Posterior cingulate gyrus (tissue), 11 donors: ENCODE measurements around the gene ZNF774.
"Not testable (repeated sequence)": the region's sequence is repeated elsewhere in the genome, so short reads cannot be mapped to it uniquely, and the experiment has no call there.

Source experiments
- DNase-seq, 10 donors: peaks; one replicate each; pipeline versions ENCODE4 v3.0.0 to v3.0.0-alpha.2; 2020 to 2021; ENCODE audit warnings: mixed read lengths in 3 of 10
- intact Hi-C: fragments of 100-400 bp; cut with DNase I; formaldehyde crosslinking; loops from one replicate; pipeline ENCODE4 v1.15.1; 2023

Gene ZNF774

GRCh38 chr15:90386221-90386620 lies 34.1 kb downstream of the ZNF774 start:
- intact Hi-C loops, result loop anchor here (2.0 to 5.0 kb wide), 2 partner anchors 34 to 73 kb away; partner anchors contain the start of gene ZNF774
- DNase-seq, result no peak

- intact Hi-C loops, result loop anchor here (2.0 to 5.0 kb wide), 2 partner anchors 35 to 71 kb away; partner anchors contain the start of gene ZNF774
- DNase-seq, result peak; percentile 87 to 99 (median 94)
These were observed 35.7 kb downstream of the ZNF774 start, which contains the start of gene IQGAP1 for GRCh38 chr15:90387534-90388461. Gene IQGAP1, plus strand, starts transcription at chr15:90388242. Its CDS starts 100 bp downstream, at chr15:90388342.

- intact Hi-C loops, result loop anchor here (5.0 kb wide), 1 partner anchor 36 kb away; the partner anchor contains the start of gene ZNF774
These were observed 36.6 kb downstream of the ZNF774 start for GRCh38 chr15:90388462-90389380.

GRCh38 chr15:90389513-90389912 lies 37.4 kb downstream of the ZNF774 start:
- DNase-seq, result no peak
- intact Hi-C loops, result loop anchor here (5.0 kb wide), 1 partner anchor 37 kb away; the partner anchor contains the start of gene ZNF774

More at GRCh38 chr15:90388462-90389380, 36.6 kb downstream of the ZNF774 start:
- DNase-seq, result peak in 8 of 10 donors; percentile 27 to 91 (median 45)

GRCh38 chr15:90393040-90393439 lies 41.0 kb downstream of the ZNF774 start:
- DNase-seq, result no peak
- intact Hi-C loops, result no loop called here

DNA sequence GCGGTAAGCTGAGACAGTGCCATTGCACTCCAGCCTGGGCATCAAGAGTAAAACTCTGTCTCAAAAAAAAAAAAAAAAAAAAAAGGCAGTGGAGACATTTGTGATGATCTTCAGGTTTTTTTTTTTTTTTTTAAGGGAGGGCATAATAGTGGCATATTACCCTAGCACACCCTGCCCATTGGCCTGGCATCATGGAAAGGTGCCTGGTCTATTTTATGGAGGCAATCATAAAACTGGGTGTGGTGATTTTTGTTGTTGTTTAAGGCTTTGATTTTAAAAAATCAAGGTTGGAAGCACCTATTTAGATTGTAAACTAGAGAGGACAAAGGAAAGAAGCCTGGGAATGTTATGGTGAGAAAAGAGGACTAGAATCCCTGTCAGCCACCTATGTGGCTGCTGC lies 42.0 kb downstream of the ZNF774 start:
- intact Hi-C loops, result no loop called here
- DNase-seq, result no peak

GRCh38 chr15:90394748-90395442 lies 42.8 kb downstream of the ZNF774 start:
- no peak for DNase-seq
- intact Hi-C loops, result no loop called here

GRCh38 chr15:90396321-90396720 lies 44.2 kb downstream of the ZNF774 start:
- intact Hi-C loops, result no loop called here
- DNase-seq, result no peak

GRCh38 chr15:90400005-90400758 lies 48.1 kb downstream of the ZNF774 start:
- intact Hi-C loops, result no loop called here
- no peak for DNase-seq

- no peak for DNase-seq
- intact Hi-C loops, result no loop called here
These were observed 48.8 kb downstream of the ZNF774 start for GRCh38 chr15:90400759-90401314.

DNA sequence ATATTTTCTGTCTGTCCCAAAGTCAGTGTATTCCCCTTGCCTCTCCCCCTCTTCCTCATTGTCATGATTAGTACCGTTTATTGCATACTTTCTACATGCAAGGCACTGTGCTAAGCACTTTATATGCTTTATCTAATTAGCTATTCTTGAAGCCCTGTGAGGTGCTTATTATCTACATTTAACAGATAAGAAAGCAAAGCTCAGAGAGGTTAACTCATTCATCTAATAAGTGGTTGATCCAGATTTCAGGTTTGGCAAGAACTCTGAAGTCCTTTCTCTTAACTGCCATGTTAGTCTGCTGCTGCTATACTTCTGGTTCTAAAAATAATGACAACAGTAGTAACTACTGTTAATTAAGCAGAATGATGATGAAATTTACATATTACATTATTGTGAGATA lies 49.4 kb downstream of the ZNF774 start:
- DNase-seq, result no peak
- intact Hi-C loops, result no loop called here

- no peak for DNase-seq
- intact Hi-C loops, result no loop called here
These were observed 50.1 kb downstream of the ZNF774 start for GRCh38 chr15:90402223-90402622.

- intact Hi-C loops, result no loop called here
- DNase-seq, result no peak
These were observed 50.7 kb downstream of the ZNF774 start for GRCh38 chr15:90402767-90403166.

- no peak for DNase-seq
- intact Hi-C loops, result no loop called here
These were observed 53.0 kb downstream of the ZNF774 start for GRCh38 chr15:90405055-90405607.

DNA sequence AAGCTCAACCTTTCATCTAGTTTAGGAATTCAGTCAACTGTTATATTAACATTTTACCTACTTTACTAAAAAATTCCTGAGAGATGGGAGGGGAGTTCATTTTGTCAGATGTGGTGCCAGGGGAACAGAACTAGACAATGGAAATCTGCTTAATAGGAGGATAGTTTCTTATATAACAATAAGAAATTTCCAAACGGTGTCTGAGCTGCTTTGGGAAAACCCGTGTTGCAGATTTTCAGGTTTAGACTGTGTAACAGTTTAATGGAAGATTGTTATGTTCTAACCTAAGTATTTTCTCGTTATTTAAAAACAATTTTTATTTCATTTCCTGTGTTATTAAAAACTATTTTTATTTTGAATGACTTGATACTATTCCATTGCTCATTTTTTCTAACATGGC lies 55.3 kb downstream of the ZNF774 start:
- intact Hi-C loops, result no loop called here

GRCh38 chr15:90407871-90408317 lies 55.8 kb downstream of the ZNF774 start:
- DNase-seq, result no peak
- intact Hi-C loops, result no loop called here

More for the DNA sequence above, 55.3 kb downstream of the ZNF774 start:
- no peak for DNase-seq

GRCh38 chr15:90408657-90409056 lies 56.6 kb downstream of the ZNF774 start:
- DNase-seq, result no peak

GRCh38 chr15:90409587-90409986 lies 57.5 kb downstream of the ZNF774 start:
- DNase-seq, intact Hi-C loops: not testable (repeated sequence)

More at GRCh38 chr15:90408657-90409056, 56.6 kb downstream of the ZNF774 start:
- intact Hi-C loops, result no loop called here
